Panc1 (cell line): ENCODE data around the gene PATJ. TPM values are rescaled to one million over a fixed set of nuclear protein-coding genes. Genes with fewer than 3 reads are reported as not detected.

Experiments used
- ATAC-seq: fragments of 200-7000 bp; cut with Tn5 transposase; 2 replicates; pipeline ENCODE4 v1.9.1; 2020; ENCODE audit warnings: mild to moderate bottlenecking, moderate library complexity
- BruUV-seq: library from RNA; stranded (reverse); fragments of 400-500 nt; replicated peaks from 2 replicates; lab custom pipeline; 2021; lab: Mats Ljungman, UMichigan
- CTCF ChIA-PET: fragments of 300-600 bp; sonication (Branson Sonifier 250); formaldehyde crosslinking; loops from one replicate; lab custom pipeline; 2022; ENCODE audit warnings: antibody characterized with exemption; lab: Charles Lee
- POLR2A ChIA-PET: fragments of 300-600 bp; sonication (Branson Sonifier 250); formaldehyde crosslinking; loops from one replicate; lab custom pipeline; 2022; ENCODE audit warnings: antibody characterized with exemption; lab: Charles Lee
- DNase-seq: peaks from one replicate; pipeline ENCODE4 v3.0.0-alpha.2; 2010; ENCODE audit warnings: low read depth, low spot score
- H3K27ac ChIP-seq: 2 replicates; pipeline ENCODE4 v1.5.1; 2011; ENCODE audit warnings: mild to moderate bottlenecking, low read length, inconsistent platforms
- H3K27me3 ChIP-seq: fragments of 200-500 bp; sonication (Bioruptor generic); 2 replicates; pipeline ENCODE4 v1.6.0; 2014; ENCODE audit warnings: low read length, inconsistent platforms; ENCODE audit not compliant: control insufficient read depth, insufficient read depth
- H3K36me3 ChIP-seq: fragments of 200-500 bp; sonication (Bioruptor generic); 2 replicates; pipeline ENCODE4 v1.5.1; 2014; ENCODE audit warnings: inconsistent platforms, mild to moderate bottlenecking, low read length, moderate library complexity; ENCODE audit not compliant: control insufficient read depth, insufficient read depth
- H3K4me1 ChIP-seq: 2 replicates; pipeline ENCODE4 v1.5.1; 2011; ENCODE audit warnings: inconsistent platforms, mild to moderate bottlenecking, low read length, moderate library complexity; ENCODE audit not compliant: control insufficient read depth, insufficient read depth
- H3K4me3 ChIP-seq, 2 experiments: 2 replicates each; pipeline ENCODE4 v1.5.1; 2011 to 2012; ENCODE audit warnings: low read depth in 2 of 2, low read length in 2 of 2, mild to moderate bottlenecking in 2 of 2, inconsistent platforms in 1 of 2, moderate library complexity in 1 of 2
- H3K9me3 ChIP-seq: fragments of 200-500 bp; sonication (Bioruptor generic); 2 replicates; pipeline ENCODE4 v1.5.1; 2014; ENCODE audit warnings: low read depth, mild to moderate bottlenecking, inconsistent platforms, low read length, moderate library complexity; ENCODE audit not compliant: control insufficient read depth, insufficient read depth
- CTCF ChIP-seq: fragments of 450-650 bp; IDR thresholded peaks from 2 replicates; pipeline ENCODE4 v1.5.1; 2017; ENCODE audit warnings: mild to moderate bottlenecking
- POLR2AphosphoS5 ChIP-seq: IDR thresholded peaks from 2 replicates; pipeline ENCODE4 v1.6.1; 2012; ENCODE audit warnings: mild to moderate bottlenecking, low read depth, low read length, moderate library complexity
- SIN3A ChIP-seq: IDR thresholded peaks from 2 replicates; pipeline ENCODE4 v1.6.1; 2012; ENCODE audit warnings: low read depth, mild to moderate bottlenecking, low read length, moderate library complexity, borderline replicate concordance; ENCODE audit not compliant: insufficient read depth
- TCF7L2 ChIP-seq: IDR thresholded peaks from 2 replicates; pipeline ENCODE4 v1.6.1; 2011; ENCODE audit warnings: mild to moderate bottlenecking, low read depth, low read length, inconsistent platforms
- in situ Hi-C: cut with HindIII; loops from 2 replicates; pipeline ENCODE4 v1.10.0; 2016; ENCODE audit warnings: low sequenced_read_pairs, low pct_unique_long_range_greater_than_20kb
- intact Hi-C: fragments of 100-400 bp; cut with micrococcal nuclease; formaldehyde crosslinking; loops from one replicate; pipeline ENCODE4 v1.10.0; 2022; ENCODE audit not compliant: unreplicated experiment
- total RNA-seq: library from RNA; stranded (reverse); gene quantifications from one replicate; pipeline ENCODE4 v1.2.1, GENCODE V29; 2021; ENCODE audit not compliant: unreplicated experiment
- TF ChIP-seq, protein P1 (sequence below), 2 experiments: IDR thresholded peaks; 2 replicates each; pipeline ENCODE4 v1.6.1; 2011 to 2012; ENCODE audit warnings: low read depth in 2 of 2, control low read depth in 1 of 2, low read length in 1 of 2, mild to moderate bottlenecking in 1 of 2, moderate library complexity in 1 of 2; ENCODE audit not compliant: insufficient read depth in 1 of 2

The PATJ gene
- total RNA-seq, 1 experiment from 2014 or later, result 36.2 TPM

DNA sequence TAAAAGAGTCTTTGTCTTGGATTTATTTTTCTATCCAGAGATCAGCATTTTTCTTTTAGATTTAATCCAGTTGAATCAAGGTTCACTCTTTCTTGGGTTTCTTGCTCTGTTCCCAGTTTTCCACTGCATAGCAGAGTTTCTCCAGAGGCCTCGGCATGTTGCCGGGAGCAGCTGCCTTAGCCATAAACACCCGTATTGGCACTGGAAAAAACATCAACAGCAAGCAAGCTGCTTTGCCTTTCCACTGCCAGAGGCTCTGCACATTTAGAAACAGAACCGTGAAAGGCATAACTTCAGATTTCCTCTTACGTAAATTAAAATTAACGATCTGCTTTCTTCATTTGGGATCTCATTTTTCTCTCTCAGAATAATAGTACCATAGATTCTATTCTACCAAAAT lies 270.6 kb downstream of the PATJ start:
- BruUV-seq, result no TSS peak
- H3K27ac ChIP-seq, result no peak overlapping the region
- H3K4me3 ChIP-seq, result no peak overlapping the region
- intact Hi-C loops, result no loop called here
- ATAC-seq (no peak), DNase-seq (no peak)
- ChIA-PET POLR2A (interaction anchor here (0.7 kb wide), 1 partner anchor 485 kb away, joined by 3 read pairs; no protein-coding TSS in a partner anchor), CTCF (no interaction called here)
- no peaks in the 10 kb centered on the region for H3K9me3 ChIP-seq
- no peaks in the 10 kb centered on the region for H3K27me3 ChIP-seq
- H3K36me3 ChIP-seq, result no peaks in the 10 kb centered on the region
- in situ Hi-C loops, result no loop called here
- no peak for TF ChIP-seq CTCF
- no peak for TF ChIP-seq POLR2AphosphoS5
- TF ChIP-seq TCF7L2, result no peak
- TF ChIP-seq, protein P1, sequence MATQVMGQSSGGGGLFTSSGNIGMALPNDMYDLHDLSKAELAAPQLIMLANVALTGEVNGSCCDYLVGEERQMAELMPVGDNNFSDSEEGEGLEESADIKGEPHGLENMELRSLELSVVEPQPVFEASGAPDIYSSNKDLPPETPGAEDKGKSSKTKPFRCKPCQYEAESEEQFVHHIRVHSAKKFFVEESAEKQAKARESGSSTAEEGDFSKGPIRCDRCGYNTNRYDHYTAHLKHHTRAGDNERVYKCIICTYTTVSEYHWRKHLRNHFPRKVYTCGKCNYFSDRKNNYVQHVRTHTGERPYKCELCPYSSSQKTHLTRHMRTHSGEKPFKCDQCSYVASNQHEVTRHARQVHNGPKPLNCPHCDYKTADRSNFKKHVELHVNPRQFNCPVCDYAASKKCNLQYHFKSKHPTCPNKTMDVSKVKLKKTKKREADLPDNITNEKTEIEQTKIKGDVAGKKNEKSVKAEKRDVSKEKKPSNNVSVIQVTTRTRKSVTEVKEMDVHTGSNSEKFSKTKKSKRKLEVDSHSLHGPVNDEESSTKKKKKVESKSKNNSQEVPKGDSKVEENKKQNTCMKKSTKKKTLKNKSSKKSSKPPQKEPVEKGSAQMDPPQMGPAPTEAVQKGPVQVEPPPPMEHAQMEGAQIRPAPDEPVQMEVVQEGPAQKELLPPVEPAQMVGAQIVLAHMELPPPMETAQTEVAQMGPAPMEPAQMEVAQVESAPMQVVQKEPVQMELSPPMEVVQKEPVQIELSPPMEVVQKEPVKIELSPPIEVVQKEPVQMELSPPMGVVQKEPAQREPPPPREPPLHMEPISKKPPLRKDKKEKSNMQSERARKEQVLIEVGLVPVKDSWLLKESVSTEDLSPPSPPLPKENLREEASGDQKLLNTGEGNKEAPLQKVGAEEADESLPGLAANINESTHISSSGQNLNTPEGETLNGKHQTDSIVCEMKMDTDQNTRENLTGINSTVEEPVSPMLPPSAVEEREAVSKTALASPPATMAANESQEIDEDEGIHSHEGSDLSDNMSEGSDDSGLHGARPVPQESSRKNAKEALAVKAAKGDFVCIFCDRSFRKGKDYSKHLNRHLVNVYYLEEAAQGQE (IDR thresholded peaks at IDR 0.05; ENCODE audit: insufficient read depth in 1 of 2, low read depth in 2 of 2, low read length in 1 of 2), result no peak
- TF ChIP-seq SIN3A, result no peak
- no peaks in the 10 kb centered on the region for H3K4me1 ChIP-seq

DNA sequence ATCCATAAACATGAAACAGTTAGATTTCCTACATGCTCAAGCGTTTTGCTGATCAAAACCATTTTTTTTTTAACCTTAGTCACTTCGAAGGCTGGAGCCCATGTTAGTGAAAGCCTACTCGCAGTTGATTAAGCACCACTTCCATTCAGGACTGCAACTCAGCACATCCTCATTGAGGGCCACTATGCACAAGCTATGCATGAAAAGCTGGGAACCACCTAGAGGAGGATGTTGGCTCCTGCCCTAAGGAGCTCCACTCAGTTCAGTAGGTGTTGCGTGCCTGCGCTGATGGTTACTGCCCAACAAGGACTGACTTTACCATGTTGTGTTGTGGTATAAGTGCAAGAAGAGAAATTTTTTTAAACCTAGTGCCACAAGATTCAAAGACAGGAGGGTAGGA lies 271.0 kb downstream of the PATJ start:
- BruUV-seq, result no TSS peak
- POLR2A ChIA-PET, result interaction anchor here (0.5 to 0.7 kb wide), 2 partner anchors 100 to 486 kb away, joined by 3 read pairs; no protein-coding TSS in a partner anchor
- H3K27ac ChIP-seq, result no peak overlapping the region
- CTCF ChIA-PET, result no interaction called here
- no peak for ATAC-seq
- intact Hi-C loops, result no loop called here
- H3K9me3 ChIP-seq, result no peaks in the 10 kb centered on the region
- no peaks in the 10 kb centered on the region for H3K27me3 ChIP-seq
- TF ChIP-seq TCF7L2, result no peak
- in situ Hi-C loops, result no loop called here
- no peak for DNase-seq
- no peak overlapping the region for H3K4me3 ChIP-seq
- no peaks in the 10 kb centered on the region for H3K36me3 ChIP-seq
- no peaks in the 10 kb centered on the region for H3K4me1 ChIP-seq

GRCh38 chr1:62022382-62022983 lies 280.2 kb downstream of the PATJ start:
- H3K27ac ChIP-seq, result no peak overlapping the region
- in situ Hi-C loops (no loop called here), intact Hi-C loops (no loop called here)
- ATAC-seq (no peak), DNase-seq (no peak)
- no peak overlapping the region for H3K4me3 ChIP-seq
- TF ChIP-seq SIN3A (no peak), CTCF (no peak)
- H3K27me3 ChIP-seq, result no peaks in the 10 kb centered on the region
- BruUV-seq, result no TSS peak
- H3K4me1 ChIP-seq, result no peaks in the 10 kb centered on the region
- CTCF ChIA-PET, result no interaction called here
- POLR2A ChIA-PET, result no interaction called here
- H3K36me3 ChIP-seq, result no peaks in the 10 kb centered on the region
- H3K9me3 ChIP-seq, result no peaks in the 10 kb centered on the region
